ENCODE measurements around the gene DET1.
"Not testable (repeated sequence)": the region's sequence is repeated elsewhere in the genome, so short reads cannot be mapped to it uniquely, and the experiment has no call there.

The DET1 gene

DNA sequence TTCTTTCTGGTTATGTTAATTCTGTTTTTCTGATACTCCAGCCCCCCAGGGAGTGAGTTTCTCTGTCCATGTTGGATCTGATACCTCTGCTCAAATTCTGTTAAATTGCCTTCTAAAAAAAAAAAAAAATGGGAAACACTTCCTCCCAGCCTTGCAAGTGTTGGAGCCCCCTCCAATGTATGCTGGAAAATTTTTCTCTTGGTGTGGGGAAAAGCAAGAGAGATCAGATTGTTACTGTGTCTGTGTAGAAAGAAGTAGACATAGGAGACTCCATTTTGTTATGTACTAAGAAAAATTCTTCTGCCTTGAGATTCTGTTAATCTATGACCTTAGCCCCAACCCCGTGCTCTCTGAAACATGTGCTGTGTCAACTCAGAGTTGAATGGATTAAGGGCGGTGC, 6.1 kb downstream of the DET1 start:
- DNase-seq (ENCODE audit: low read depth): not testable (repeated sequence)

- DNase-seq (ENCODE audit: low read depth): no peak
Measured at GRCh38 chr15:88539441-88539840, 7.0 kb downstream of the DET1 start.

- no peak for DNase-seq (ENCODE audit: low read depth)
Measured at GRCh38 chr15:88538972-88539371, 7.5 kb downstream of the DET1 start.

- DNase-seq (ENCODE audit: low read depth): no peak
Measured at GRCh38 chr15:88537591-88538317, 8.7 kb downstream of the DET1 start.

GRCh38 chr15:88535607-88536313, 10.7 kb downstream of the DET1 start:
- no peak for DNase-seq (ENCODE audit: low read depth)

GRCh38 chr15:88535100-88535499, 11.4 kb downstream of the DET1 start:
- DNase-seq (ENCODE audit: low read depth): no peak

GRCh38 chr15:88533376-88533775, 13.1 kb downstream of the DET1 start:
- DNase-seq (ENCODE audit: low read depth): no peak

DNA sequence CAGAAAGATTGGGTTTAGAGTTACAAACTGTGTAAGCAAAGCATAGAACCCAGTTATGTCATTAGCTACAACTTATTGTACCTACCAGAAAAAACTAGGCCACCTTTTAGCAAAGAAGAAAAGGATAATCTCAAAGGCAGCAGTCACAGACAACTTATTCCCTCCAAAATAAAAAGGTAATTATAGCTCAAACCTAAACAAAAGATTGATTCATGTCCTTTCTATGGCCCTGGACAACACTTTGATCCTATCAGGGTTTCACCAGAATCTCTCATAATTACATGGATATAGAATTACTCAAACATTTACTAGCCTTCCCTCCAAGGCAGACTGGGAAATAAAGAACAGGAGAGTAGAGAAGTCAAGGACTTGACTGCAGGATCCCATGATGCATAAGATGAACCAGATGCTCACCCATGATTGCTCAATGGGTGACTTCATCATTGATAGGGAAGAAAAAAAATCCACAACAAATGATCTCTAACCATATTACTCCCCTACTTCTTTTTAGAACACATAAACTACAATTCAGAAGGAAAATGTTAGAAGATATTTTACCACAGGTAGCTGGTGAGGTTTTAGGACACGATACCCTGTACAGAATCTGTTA, 17.4 kb downstream of the DET1 start:
- no peak for DNase-seq (ENCODE audit: low read depth)

DNA sequence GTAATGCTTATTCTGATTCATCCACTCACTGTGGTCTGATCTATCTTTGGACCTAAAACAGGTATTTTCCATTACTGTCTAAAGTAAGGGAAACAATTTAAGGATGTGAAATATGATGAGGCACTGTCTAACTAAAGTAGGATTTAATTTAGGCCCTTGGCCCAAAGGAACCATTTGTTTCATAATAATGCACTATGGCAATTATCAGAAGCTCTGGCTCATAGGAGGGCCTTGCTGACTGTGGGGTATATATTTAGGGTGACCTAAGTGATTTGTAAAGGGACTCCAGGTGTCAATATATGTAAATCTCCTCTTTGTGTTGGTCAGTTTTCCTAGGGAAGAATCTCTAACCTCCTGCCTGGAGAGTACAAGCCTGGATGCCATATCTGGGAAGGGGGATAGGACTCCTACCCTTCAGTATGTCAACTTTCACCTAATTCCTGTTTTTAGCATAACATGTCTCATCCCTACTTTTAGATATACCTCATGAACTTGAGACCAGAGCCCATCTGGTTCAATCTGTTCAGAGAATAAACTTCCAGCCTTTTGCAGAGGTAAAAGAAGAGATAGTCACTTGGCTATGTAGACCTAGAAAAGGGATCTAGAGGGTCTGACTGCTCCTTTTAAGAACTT, 20.1 kb downstream of the DET1 start:
- DNase-seq (ENCODE audit: low read depth): no peak

- no peak for DNase-seq (ENCODE audit: low read depth)
Measured at GRCh38 chr15:88525418-88525817, 21.1 kb downstream of the DET1 start.

- not testable (repeated sequence) for DNase-seq (ENCODE audit: low read depth)
Measured at GRCh38 chr15:88524094-88524493, 22.4 kb downstream of the DET1 start.

DNA sequence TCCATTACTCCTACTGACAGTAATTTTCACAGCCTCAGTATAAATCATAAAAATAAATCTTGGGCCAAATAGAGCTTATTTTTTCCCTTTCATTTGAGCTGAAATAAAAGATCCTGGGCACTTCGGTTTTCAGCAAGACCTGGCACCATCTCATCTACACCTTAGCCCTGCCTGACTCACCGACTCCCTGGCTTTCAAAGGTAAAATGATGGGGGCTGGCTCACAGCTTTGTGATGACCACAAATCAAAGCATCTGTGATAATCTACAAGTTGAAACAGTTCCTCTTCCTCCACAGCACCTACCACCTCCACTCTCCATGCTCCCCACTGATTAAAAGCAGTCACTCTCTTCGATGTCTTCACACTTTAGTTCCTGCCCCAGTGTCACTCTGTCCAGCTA, 27.6 kb downstream of the DET1 start:
- DNase-seq (ENCODE audit: low read depth): no peak

DNA sequence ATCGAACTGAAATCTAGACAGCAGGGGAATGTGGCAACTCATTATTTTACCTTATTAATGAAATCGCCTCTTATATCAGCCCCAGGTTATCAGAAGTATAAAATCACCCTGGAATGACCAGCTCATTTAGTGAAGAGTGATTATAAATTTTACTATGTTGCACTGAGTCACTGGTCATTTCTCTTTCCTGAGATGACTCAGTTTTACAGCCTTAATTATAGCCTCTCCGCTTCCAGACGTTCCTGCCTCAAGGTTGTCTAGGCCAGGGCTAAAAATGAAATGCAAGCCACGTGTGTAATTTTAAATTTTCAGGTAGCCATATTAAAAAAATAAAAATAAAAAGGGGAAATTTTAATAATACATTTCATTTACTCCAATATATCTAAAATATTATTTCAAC, 33.3 kb downstream of the DET1 start:
- no peak for DNase-seq (ENCODE audit: low read depth)

DNA sequence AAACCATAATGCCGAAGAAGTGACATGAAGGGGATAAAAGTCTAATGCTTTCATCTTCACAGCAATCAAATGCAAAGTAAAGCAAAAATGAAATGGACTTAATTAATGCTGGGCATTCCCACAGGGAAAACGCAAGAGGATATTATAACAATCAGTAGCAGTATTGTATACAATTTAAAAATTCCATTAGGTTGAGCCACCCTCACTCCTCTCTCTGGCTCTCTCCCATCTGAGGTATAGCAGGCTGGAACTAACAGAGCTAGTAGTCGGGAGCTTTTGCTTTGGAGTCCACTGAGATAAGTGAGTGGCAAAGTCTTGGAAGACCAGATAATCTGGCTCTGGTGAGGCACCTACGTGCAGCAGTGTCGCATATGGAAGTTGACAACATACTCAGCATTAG, 33.9 kb downstream of the DET1 start:
- no peak for DNase-seq (ENCODE audit: low read depth)

DNA sequence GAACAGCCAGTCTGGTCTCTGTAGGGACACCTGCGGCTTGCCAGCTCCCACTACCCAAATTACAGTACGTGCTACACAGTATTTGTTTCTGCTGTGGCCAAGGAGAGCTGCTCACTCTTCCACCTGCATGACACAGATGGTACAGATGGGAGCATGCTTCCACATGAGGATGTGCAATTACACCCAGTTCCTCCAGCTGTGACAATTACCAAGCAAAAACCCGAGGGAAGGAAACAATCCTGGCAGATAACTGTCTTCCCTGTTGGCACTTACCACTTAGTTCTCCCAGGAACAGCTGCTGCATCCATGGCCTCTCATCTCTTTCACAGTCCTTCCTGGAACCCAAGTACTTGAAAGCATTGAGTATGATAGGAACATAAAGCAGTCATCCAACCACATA, 34.4 kb downstream of the DET1 start:
- no peak for DNase-seq (ENCODE audit: low read depth)

- no peak for DNase-seq (ENCODE audit: low read depth)
Measured at GRCh38 chr15:88511161-88511560, 35.3 kb downstream of the DET1 start.

- DNase-seq (ENCODE audit: low read depth): no peak
Measured at GRCh38 chr15:88509964-88510363, 36.5 kb downstream of the DET1 start.

DNA sequence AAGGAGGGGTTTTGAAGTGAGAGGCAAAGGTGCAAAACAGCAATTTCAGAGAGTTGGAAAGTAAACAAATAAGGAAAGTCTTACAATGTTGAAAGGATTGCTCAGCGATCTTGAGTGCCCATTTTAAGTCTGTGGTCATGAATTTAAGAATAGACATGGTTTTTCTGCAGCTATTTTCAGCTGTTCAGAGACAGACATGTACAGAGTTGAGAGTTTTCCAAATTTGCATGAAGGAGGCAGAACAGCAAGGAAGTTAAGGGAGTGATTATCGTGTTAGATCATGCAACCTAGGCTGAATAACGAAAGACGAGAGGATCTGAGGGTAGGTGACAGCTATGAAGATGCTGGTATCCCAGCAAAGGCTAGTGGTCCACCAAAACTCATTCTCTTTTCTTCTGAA, 37.2 kb downstream of the DET1 start:
- no peak for DNase-seq (ENCODE audit: low read depth)

DNA sequence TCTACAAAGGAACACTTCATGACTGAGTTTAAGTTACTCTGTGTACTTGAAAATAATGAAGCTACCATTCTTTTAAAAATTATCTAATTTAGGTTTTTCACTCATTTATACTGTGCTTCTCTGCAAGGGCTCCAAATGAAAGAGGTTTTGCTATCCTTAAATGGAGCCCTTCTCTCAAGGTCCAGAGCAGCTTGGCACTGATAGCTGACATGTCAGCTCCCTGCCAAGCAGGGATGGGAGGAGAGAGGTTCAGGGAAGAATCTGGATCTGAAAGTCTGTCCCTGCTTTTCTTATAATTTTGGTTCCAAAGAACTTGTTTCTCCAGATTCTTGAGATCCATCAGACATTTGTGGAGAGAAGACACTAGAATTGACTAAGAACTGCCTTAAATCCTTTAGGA, 39.9 kb downstream of the DET1 start:
- DNase-seq (ENCODE audit: low read depth): no peak

- no peak for DNase-seq (ENCODE audit: low read depth)
Measured at GRCh38 chr15:88505721-88506120, 40.8 kb downstream of the DET1 start.

DNA sequence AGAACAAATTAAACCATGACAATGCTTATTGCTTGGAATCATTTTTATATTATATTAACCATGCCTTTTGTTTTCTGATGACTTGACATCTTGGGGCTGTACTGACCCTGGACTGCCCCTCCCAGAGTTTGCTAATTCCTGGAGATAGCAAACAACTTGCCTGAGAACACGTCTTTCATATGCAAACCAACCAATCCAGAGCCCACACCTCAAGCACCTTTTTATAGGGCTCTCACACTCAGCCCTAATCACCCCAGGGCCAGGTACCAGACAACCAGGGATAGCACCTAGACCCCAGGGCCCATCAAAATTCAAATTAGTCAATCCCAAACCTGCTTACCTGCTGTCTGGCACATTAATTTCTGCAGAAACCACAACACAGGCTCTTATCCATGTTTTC, 42.0 kb downstream of the DET1 start:
- no peak for DNase-seq (ENCODE audit: low read depth)

- DNase-seq (ENCODE audit: low read depth): no peak
Measured at GRCh38 chr15:88498996-88499395, 47.5 kb downstream of the DET1 start.

Data from stimulated activated CD8-positive, alpha-beta memory T cell treated with anti-CD3 and anti-CD28 coated beads, Interleukin-15, amount 100 ng/mL, for 24 hours (primary cell).